Lung (tissue), 12 donors: Measurements from ENCODE around the gene RNF166. TPM values are rescaled to one million over a fixed set of nuclear protein-coding genes. Genes with fewer than 3 reads are reported as not detected.
A peak's percentile ranks its signal among the peaks of the same experiment; 100 is the strongest.

Experiments
- ATAC-seq: fragments of 200-7000 bp; cut with Tn5 transposase; one replicate; pipeline ENCODE4 v1.9.1; 2020; ENCODE audit warnings: moderate number of reproducible peaks; ENCODE audit not compliant: insufficient read depth, low FRiP score
- DNase-seq, 3 donors: peaks; one replicate each; pipeline ENCODE4 v3.0.0-alpha.2; 2013 to 2017
- H3K27ac ChIP-seq, 2 donors: one replicate each; pipeline ENCODE4 v1.5.1; 2013; ENCODE audit warnings: mild to moderate bottlenecking in 2 of 2, moderate library complexity in 2 of 2, control low read depth in 1 of 2, inconsistent platforms in 1 of 2, low read depth in 1 of 2, low read length in 1 of 2
- H3K27me3 ChIP-seq, 3 donors: one replicate each; pipeline ENCODE4 v1.5.1; 2013; ENCODE audit warnings: low read length in 2 of 3; ENCODE audit not compliant: control insufficient read depth in 3 of 3, insufficient read depth in 3 of 3
- H3K36me3 ChIP-seq, 4 donors: one replicate each; pipeline ENCODE4 v1.5.1; 2013; ENCODE audit warnings: low read length in 4 of 4, mild to moderate bottlenecking in 1 of 4, moderate library complexity in 1 of 4; ENCODE audit not compliant: control insufficient read depth in 4 of 4, insufficient read depth in 4 of 4
- H3K4me1 ChIP-seq, 5 donors: one replicate each; pipeline ENCODE4 v1.5.1; 2013; ENCODE audit warnings: low read length in 5 of 5, mild to moderate bottlenecking in 2 of 5, moderate library complexity in 1 of 5; ENCODE audit not compliant: control insufficient read depth in 5 of 5, insufficient read depth in 5 of 5
- H3K4me3 ChIP-seq: one replicate; pipeline ENCODE4 v1.5.1; 2013; ENCODE audit warnings: mild to moderate bottlenecking, control low read depth, moderate library complexity
- H3K9ac ChIP-seq, 2 donors: one replicate each; pipeline ENCODE4 v1.5.1; 2013; ENCODE audit warnings: low read length in 2 of 2, control low read depth in 1 of 2; ENCODE audit not compliant: insufficient read depth in 1 of 2
- H3K9me3 ChIP-seq, 4 donors: one replicate each; pipeline ENCODE4 v1.5.1; 2013; ENCODE audit warnings: low read length in 3 of 4, mild to moderate bottlenecking in 1 of 4, moderate library complexity in 1 of 4; ENCODE audit not compliant: control insufficient read depth in 4 of 4, insufficient read depth in 3 of 4
- WGBS, 2 donors: extraction: QIAGEN DNeasy Blood & Tissue Kit; methylation state at CpG; one replicate each; pipeline ENCODE4 v1.1.7; 2013; 5-methylcytosine and 5-hydroxymethylcytosine counted together
- polyA plus RNA-seq, 2 donors: library from polyadenylated mRNA; stranded (reverse); fragments of 200-250 nt; gene quantifications; one replicate each; pipeline ENCODE4 v1.2.1, GENCODE V29; 2013
- total RNA-seq, 2 donors: library from RNA; depleted of rRNA in 1 of 2; stranded (reverse); fragments of >200 nt in 1 of 2; gene quantifications; one replicate each; pipeline ENCODE4 v1.2.1, GENCODE V29; 2014 to 2021
- TF ChIP-seq, protein P1 (sequence below): IDR thresholded peaks from 2 replicates; pipeline ENCODE4 v1.5.1; 2012; ENCODE audit warnings: mild to moderate bottlenecking; ENCODE audit errors: control extremely low read depth, extremely low read depth
- donor health status: control.
- donor health status: control.
- donor health status: Bipolar disorder and iron deficiency.
- donor health status: healthy.
- donor health status: DM: yes; HTN: yes; CAD: no.

RNF166 gene
- total and polyA plus RNA-seq, 4 donors = 15.2 to 51.6 (median 44.1) TPM

DNA sequence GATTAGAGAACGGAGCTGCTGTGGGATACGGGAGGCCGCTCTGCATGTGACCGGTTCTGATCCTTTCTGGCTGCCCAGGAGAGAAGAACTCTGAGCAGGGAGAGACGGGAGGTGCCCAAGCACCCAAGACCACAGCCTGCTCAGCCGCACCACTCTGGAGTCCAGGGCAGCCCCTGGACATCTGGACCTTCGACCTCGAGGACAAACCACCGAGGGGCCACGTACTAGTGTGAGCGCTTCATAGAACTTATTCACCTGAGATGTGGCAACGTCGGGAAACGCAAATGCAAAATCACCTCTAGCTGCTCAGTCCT, 5.9 kb downstream of the RNF166 start:
- H3K9ac ChIP-seq = no peak overlapping the region
- 36 to 56% methylated on average over 14 of the region's 14 CpGs for WGBS, 2 donors
- peaks cover 0 to 31% (median 4%) of the 10 kb centered on the region in 5 donors for H3K4me1 ChIP-seq

DNA sequence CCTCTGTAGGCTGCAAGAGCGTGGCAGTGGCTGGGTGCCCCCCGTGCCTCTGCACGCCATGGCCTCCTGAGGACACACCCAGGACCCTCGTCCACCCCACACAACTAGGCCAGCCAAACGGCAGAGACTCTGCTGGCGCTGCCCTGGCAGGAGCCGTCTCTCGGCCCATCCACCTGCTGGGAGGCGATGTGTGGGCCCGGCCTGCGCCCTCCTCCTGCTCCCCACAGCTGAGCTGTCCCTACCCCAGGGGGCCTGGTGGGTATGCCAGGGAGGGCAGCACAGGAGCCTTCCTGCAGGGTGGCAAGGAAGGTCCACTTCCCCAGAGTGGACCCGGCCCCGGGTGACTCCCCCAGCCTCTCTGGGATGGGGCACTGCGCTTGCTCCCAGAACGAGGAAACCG, 7.0 kb downstream of the RNF166 start:
- Histone ChIP-seq H3K9me3 (no peaks in the 10 kb centered on the region), H3K4me1 (peaks cover 0 to 24% (median 0%) of the 10 kb centered on the region in 5 donors), H3K27me3 (no peaks in the 10 kb centered on the region), H3K4me3 (no peak overlapping the region), H3K36me3 (peaks cover 0 to 41% (median 4%) of the 10 kb centered on the region in 4 donors), H3K9ac (no peak overlapping the region), H3K27ac (peak overlapping the region in 1 of 2 donors; percentile 42)
- TF ChIP-seq, protein P1, sequence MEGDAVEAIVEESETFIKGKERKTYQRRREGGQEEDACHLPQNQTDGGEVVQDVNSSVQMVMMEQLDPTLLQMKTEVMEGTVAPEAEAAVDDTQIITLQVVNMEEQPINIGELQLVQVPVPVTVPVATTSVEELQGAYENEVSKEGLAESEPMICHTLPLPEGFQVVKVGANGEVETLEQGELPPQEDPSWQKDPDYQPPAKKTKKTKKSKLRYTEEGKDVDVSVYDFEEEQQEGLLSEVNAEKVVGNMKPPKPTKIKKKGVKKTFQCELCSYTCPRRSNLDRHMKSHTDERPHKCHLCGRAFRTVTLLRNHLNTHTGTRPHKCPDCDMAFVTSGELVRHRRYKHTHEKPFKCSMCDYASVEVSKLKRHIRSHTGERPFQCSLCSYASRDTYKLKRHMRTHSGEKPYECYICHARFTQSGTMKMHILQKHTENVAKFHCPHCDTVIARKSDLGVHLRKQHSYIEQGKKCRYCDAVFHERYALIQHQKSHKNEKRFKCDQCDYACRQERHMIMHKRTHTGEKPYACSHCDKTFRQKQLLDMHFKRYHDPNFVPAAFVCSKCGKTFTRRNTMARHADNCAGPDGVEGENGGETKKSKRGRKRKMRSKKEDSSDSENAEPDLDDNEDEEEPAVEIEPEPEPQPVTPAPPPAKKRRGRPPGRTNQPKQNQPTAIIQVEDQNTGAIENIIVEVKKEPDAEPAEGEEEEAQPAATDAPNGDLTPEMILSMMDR = no peak
- 85 to 95% methylated on average over 16 of the region's 16 CpGs for WGBS, 2 donors
- ATAC-seq (no peak), DNase-seq (no peak)

More for the DNA sequence above, 5.9 kb downstream of the RNF166 start:
- Histone ChIP-seq H3K27ac (peak overlapping the region in 1 of 2 donors; percentile 82), H3K36me3 (peaks cover 0 to 41% (median 4%) of the 10 kb centered on the region in 4 donors), H3K27me3 (no peaks in the 10 kb centered on the region), H3K9me3 (no peaks in the 10 kb centered on the region), H3K4me3 (no peak overlapping the region)
- TF ChIP-seq, protein P1 = no peak
- DNase-seq (no peak), ATAC-seq (no peak)

DNA sequence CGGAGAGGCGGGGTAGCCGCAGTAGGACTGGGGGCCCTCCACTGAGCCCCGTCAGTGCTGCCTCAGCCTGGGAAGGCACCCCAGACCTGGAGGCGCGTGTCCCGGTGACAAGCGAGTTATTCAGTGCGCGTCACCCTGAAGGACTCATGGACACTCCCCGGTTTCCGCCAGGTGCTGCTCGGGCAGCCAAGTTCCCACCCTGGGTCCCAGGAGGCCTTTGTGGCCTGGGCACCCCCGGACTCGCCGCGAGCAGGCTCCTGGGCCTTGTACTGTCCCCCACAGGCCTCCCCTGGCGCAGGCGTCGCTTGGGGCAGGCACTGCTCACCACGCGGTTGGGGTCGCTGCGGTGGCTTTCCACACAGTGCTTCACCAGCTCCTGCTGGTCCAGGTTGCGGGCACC, 7.6 kb downstream of the RNF166 start:
- H3K4me1 ChIP-seq = peaks cover 0 to 19% (median 0%) of the 10 kb centered on the region in 5 donors
- no peak overlapping the region for H3K4me3 ChIP-seq
- H3K27me3 ChIP-seq = no peaks in the 10 kb centered on the region
- DNase-seq (no peak), ATAC-seq (no peak)
- TF ChIP-seq, protein P1 = no peak
- 97% methylated on average over 25 of the region's 25 CpGs for WGBS, 2 donors
- H3K36me3 ChIP-seq = peaks cover 0 to 41% (median 4%) of the 10 kb centered on the region in 4 donors
- H3K9ac ChIP-seq = no peak overlapping the region
- H3K27ac ChIP-seq = no peak overlapping the region
- H3K9me3 ChIP-seq = no peaks in the 10 kb centered on the region
